Measurements from ENCODE around the gene PRIM2.
"Not testable (repeated sequence)": the region's sequence is repeated elsewhere in the genome, so short reads cannot be mapped to it uniquely, and the experiment has no call there.

PRIM2 gene

GRCh38 chr6:57310817-57311157 lies 6.6 kb upstream of the PRIM2 start:
- Histone ChIP-seq H3K27ac (ENCODE audit: low read length) (no peak overlapping the region), H3K4me1 (ENCODE audit: control insufficient read depth, low read depth, low read length) (no peaks in the 10 kb centered on the region), H3K4me3 (ENCODE audit: low read length) (no peak overlapping the region), H3K36me3 (ENCODE audit: control insufficient read depth, low read depth, low read length) (no peaks in the 10 kb centered on the region), H3K9me3 (ENCODE audit: control insufficient read depth, low read depth, low read length) (no peaks in the 10 kb centered on the region), H3K27me3 (ENCODE audit: control insufficient read depth, insufficient read depth, low read length) (no peaks in the 10 kb centered on the region), H3K9ac (ENCODE audit: low read length) (no peak overlapping the region)

- not testable (repeated sequence) for H3K9ac ChIP-seq (ENCODE audit: low read length); H3K27ac ChIP-seq (ENCODE audit: low read length); H3K4me3 ChIP-seq (ENCODE audit: low read length); H3K4me1 ChIP-seq (ENCODE audit: control insufficient read depth, low read depth, low read length); H3K27me3 ChIP-seq (ENCODE audit: control insufficient read depth, insufficient read depth, low read length); H3K9me3 ChIP-seq (ENCODE audit: control insufficient read depth, low read depth, low read length); H3K36me3 ChIP-seq (ENCODE audit: control insufficient read depth, low read depth, low read length)
Observed at GRCh38 chr6:57311300-57312003, 6.0 kb upstream of the PRIM2 start.

GRCh38 chr6:57312004-57312345 lies 5.5 kb upstream of the PRIM2 start:
- H3K9me3 ChIP-seq (ENCODE audit: control insufficient read depth, low read depth, low read length): no peaks in the 10 kb centered on the region
- no peak overlapping the region for H3K9ac ChIP-seq (ENCODE audit: low read length)
- no peak overlapping the region for H3K4me3 ChIP-seq (ENCODE audit: low read length)
- H3K27me3 ChIP-seq (ENCODE audit: control insufficient read depth, insufficient read depth, low read length): no peaks in the 10 kb centered on the region
- H3K36me3 ChIP-seq (ENCODE audit: control insufficient read depth, low read depth, low read length): no peaks in the 10 kb centered on the region
- H3K27ac ChIP-seq (ENCODE audit: low read length): no peak overlapping the region
- H3K4me1 ChIP-seq (ENCODE audit: control insufficient read depth, low read depth, low read length): peaks cover 2% of the 10 kb centered on the region

- no peak overlapping the region for H3K9ac ChIP-seq (ENCODE audit: low read length)
Observed at GRCh38 chr6:57313009-57313408, 4.4 kb upstream of the PRIM2 start.

GRCh38 chr6:57313711-57314471 lies 3.5 kb upstream of the PRIM2 start:
- Histone ChIP-seq H3K36me3 (ENCODE audit: control insufficient read depth, low read depth, low read length) (peaks cover 2% of the 10 kb centered on the region), H3K4me3 (ENCODE audit: low read length) (no peak overlapping the region), H3K9ac (ENCODE audit: low read length) (no peak overlapping the region), H3K27ac (ENCODE audit: low read length) (no peak overlapping the region), H3K27me3 (ENCODE audit: control insufficient read depth, insufficient read depth, low read length) (no peaks in the 10 kb centered on the region), H3K9me3 (ENCODE audit: control insufficient read depth, low read depth, low read length) (no peaks in the 10 kb centered on the region), H3K4me1 (ENCODE audit: control insufficient read depth, low read depth, low read length) (peaks cover 2% of the 10 kb centered on the region)

More at GRCh38 chr6:57313009-57313408, 4.4 kb upstream of the PRIM2 start:
- Histone ChIP-seq H3K27ac (ENCODE audit: low read length) (no peak overlapping the region), H3K36me3 (ENCODE audit: control insufficient read depth, low read depth, low read length) (no peaks in the 10 kb centered on the region), H3K4me1 (ENCODE audit: control insufficient read depth, low read depth, low read length) (peaks cover 2% of the 10 kb centered on the region), H3K9me3 (ENCODE audit: control insufficient read depth, low read depth, low read length) (no peaks in the 10 kb centered on the region), H3K27me3 (ENCODE audit: control insufficient read depth, insufficient read depth, low read length) (no peaks in the 10 kb centered on the region), H3K4me3 (ENCODE audit: low read length) (no peak overlapping the region)

- Histone ChIP-seq H3K4me1 (ENCODE audit: control insufficient read depth, low read depth, low read length) (peaks cover 2% of the 10 kb centered on the region), H3K27ac (ENCODE audit: low read length) (no peak overlapping the region), H3K36me3 (ENCODE audit: control insufficient read depth, low read depth, low read length) (peaks cover 14% of the 10 kb centered on the region), H3K9me3 (ENCODE audit: control insufficient read depth, low read depth, low read length) (no peaks in the 10 kb centered on the region), H3K9ac (ENCODE audit: low read length) (no peak overlapping the region), H3K27me3 (ENCODE audit: control insufficient read depth, insufficient read depth, low read length) (no peaks in the 10 kb centered on the region), H3K4me3 (ENCODE audit: low read length) (no peak overlapping the region)
Observed at GRCh38 chr6:57315111-57315510, 2.3 kb upstream of the PRIM2 start.

- H3K36me3 ChIP-seq (ENCODE audit: control insufficient read depth, low read depth, low read length): peaks cover 21% of the 10 kb centered on the region
- H3K4me1 ChIP-seq (ENCODE audit: control insufficient read depth, low read depth, low read length): peaks cover 2% of the 10 kb centered on the region
- H3K27ac ChIP-seq (ENCODE audit: low read length): no peak overlapping the region
- H3K4me3 ChIP-seq (ENCODE audit: low read length): no peak overlapping the region
- no peak overlapping the region for H3K9ac ChIP-seq (ENCODE audit: low read length)
- H3K27me3 ChIP-seq (ENCODE audit: control insufficient read depth, insufficient read depth, low read length): no peaks in the 10 kb centered on the region
- no peaks in the 10 kb centered on the region for H3K9me3 ChIP-seq (ENCODE audit: control insufficient read depth, low read depth, low read length)
Observed at GRCh38 chr6:57315851-57316250, 1.6 kb upstream of the PRIM2 start.

- Histone ChIP-seq H3K9me3 (ENCODE audit: control insufficient read depth, low read depth, low read length) (no peaks in the 10 kb centered on the region), H3K4me1 (ENCODE audit: control insufficient read depth, low read depth, low read length) (peaks cover 2% of the 10 kb centered on the region), H3K27me3 (ENCODE audit: control insufficient read depth, insufficient read depth, low read length) (no peaks in the 10 kb centered on the region), H3K4me3 (ENCODE audit: low read length) (peak overlapping the region; percentile 93), H3K27ac (ENCODE audit: low read length) (no peak overlapping the region), H3K36me3 (ENCODE audit: control insufficient read depth, low read depth, low read length) (peaks cover 29% of the 10 kb centered on the region), H3K9ac (ENCODE audit: low read length) (peak overlapping the region; percentile 69)
Observed at GRCh38 chr6:57316581-57317059, 810 bp upstream of the PRIM2 start.

GRCh38 chr6:57324538-57324937 lies 7.1 kb downstream of the PRIM2 start:
- H3K9me3 ChIP-seq (ENCODE audit: control insufficient read depth, low read depth, low read length): peaks cover 12% of the 10 kb centered on the region
- H3K36me3 ChIP-seq (ENCODE audit: control insufficient read depth, low read depth, low read length): peaks cover 100% of the 10 kb centered on the region
- H3K27me3 ChIP-seq (ENCODE audit: control insufficient read depth, insufficient read depth, low read length): no peaks in the 10 kb centered on the region
- no peaks in the 10 kb centered on the region for H3K4me1 ChIP-seq (ENCODE audit: control insufficient read depth, low read depth, low read length)
- no peak overlapping the region for H3K27ac ChIP-seq (ENCODE audit: low read length)
- no peak overlapping the region for H3K4me3 ChIP-seq (ENCODE audit: low read length)
- no peak overlapping the region for H3K9ac ChIP-seq (ENCODE audit: low read length)

DNA sequence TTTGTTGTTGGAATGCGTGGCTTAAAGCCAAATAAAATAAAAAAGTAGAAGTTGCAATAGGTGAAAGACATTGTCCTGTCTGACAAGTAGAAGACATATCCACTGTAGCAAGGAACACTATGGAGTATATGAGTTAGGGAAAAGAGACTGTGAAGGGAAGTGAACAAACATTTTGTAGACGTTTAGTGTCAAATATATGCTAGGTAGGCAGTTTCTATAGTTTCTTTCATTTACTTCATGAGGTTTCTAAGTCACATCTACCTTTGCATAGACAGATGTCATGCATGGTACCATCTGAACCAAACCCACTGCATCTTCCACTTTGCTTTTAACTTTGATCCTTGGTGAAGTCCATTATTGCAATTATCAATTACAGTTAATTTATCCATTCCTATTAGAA lies 9.9 kb downstream of the PRIM2 start:
- no peaks in the 10 kb centered on the region for H3K27me3 ChIP-seq (ENCODE audit: control insufficient read depth, insufficient read depth, low read length)
- H3K4me1 ChIP-seq (ENCODE audit: control insufficient read depth, low read depth, low read length): no peaks in the 10 kb centered on the region
- no peak overlapping the region for H3K9ac ChIP-seq (ENCODE audit: low read length)
- no peak overlapping the region for H3K27ac ChIP-seq (ENCODE audit: low read length)
- H3K9me3 ChIP-seq (ENCODE audit: control insufficient read depth, low read depth, low read length): peaks cover 22% of the 10 kb centered on the region
- H3K4me3 ChIP-seq (ENCODE audit: low read length): no peak overlapping the region
- H3K36me3 ChIP-seq (ENCODE audit: control insufficient read depth, low read depth, low read length): peaks cover 77% of the 10 kb centered on the region

GRCh38 chr6:57328074-57328473 lies 10.6 kb downstream of the PRIM2 start:
- H3K36me3 ChIP-seq (ENCODE audit: control insufficient read depth, low read depth, low read length): peaks cover 73% of the 10 kb centered on the region
- no peaks in the 10 kb centered on the region for H3K4me1 ChIP-seq (ENCODE audit: control insufficient read depth, low read depth, low read length)
- peaks cover 26% of the 10 kb centered on the region for H3K9me3 ChIP-seq (ENCODE audit: control insufficient read depth, low read depth, low read length)
- H3K27me3 ChIP-seq (ENCODE audit: control insufficient read depth, insufficient read depth, low read length): no peaks in the 10 kb centered on the region
- no peak overlapping the region for H3K27ac ChIP-seq (ENCODE audit: low read length)
- no peak overlapping the region for H3K9ac ChIP-seq (ENCODE audit: low read length)
- H3K4me3 ChIP-seq (ENCODE audit: low read length): no peak overlapping the region

DNA sequence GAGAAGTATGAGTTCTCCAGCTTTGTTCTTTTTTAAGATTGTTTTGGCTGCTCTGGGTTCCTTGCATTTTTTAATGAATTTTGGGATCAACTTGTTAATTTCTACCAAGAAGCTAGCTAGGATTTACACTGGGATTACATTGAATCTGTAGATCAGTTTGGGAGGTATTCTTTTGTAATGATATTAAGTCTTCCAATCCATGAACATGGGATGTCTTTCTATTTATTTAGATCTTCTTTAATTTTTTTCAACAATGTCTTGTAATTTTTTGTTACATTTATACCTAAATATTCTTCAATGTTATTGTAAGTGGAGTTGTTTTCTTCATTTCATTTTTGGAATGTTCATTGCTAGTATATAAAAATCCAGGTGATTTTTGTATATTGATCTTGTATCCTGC lies 12.5 kb downstream of the PRIM2 start:
- H3K9ac ChIP-seq (ENCODE audit: low read length): no peak overlapping the region
- H3K9me3 ChIP-seq (ENCODE audit: control insufficient read depth, low read depth, low read length): peaks cover 32% of the 10 kb centered on the region
- no peak overlapping the region for H3K4me3 ChIP-seq (ENCODE audit: low read length)
- H3K36me3 ChIP-seq (ENCODE audit: control insufficient read depth, low read depth, low read length): peaks cover 67% of the 10 kb centered on the region
- no peaks in the 10 kb centered on the region for H3K27me3 ChIP-seq (ENCODE audit: control insufficient read depth, insufficient read depth, low read length)
- H3K4me1 ChIP-seq (ENCODE audit: control insufficient read depth, low read depth, low read length): no peaks in the 10 kb centered on the region
- no peak overlapping the region for H3K27ac ChIP-seq (ENCODE audit: low read length)
